ENCODE data around the gene RGS12.

- no peak for TF ChIP-seq SP1 (IDR thresholded peaks at IDR 0.05)
- TF ChIP-seq HDGF (IDR thresholded peaks at IDR 0.05; ENCODE audit: borderline replicate concordance): no peak
- no peak for TF ChIP-seq FOXA1 (IDR thresholded peaks at IDR 0.05)
- TF ChIP-seq BHLHE40 (IDR thresholded peaks at IDR 0.05; ENCODE audit: borderline replicate concordance): no peak
- TF ChIP-seq FOXK2 (IDR thresholded peaks at IDR 0.05): no peak
- TF ChIP-seq NFRKB (IDR thresholded peaks at IDR 0.05): no peak
- no peak for TF ChIP-seq TARDBP (IDR thresholded peaks at IDR 0.05)
- TF ChIP-seq FOXM1 (IDR thresholded peaks at IDR 0.05; ENCODE audit: borderline replicate concordance): no peak
- TF ChIP-seq CTBP1 (IDR thresholded peaks at IDR 0.05; ENCODE audit: borderline replicate concordance): no peak
- no peak for TF ChIP-seq ELF4 (IDR thresholded peaks at IDR 0.05)
- no peak for TF ChIP-seq ARNT (IDR thresholded peaks at IDR 0.05)
- TF ChIP-seq SUZ12 (IDR thresholded peaks at IDR 0.05): no peak
These were observed 24.3 kb upstream of the RGS12 start for GRCh38 chr4:3268395-3269104.
